ENCODE results near the gene NDUFB11.

NDUFB11 gene

DNA sequence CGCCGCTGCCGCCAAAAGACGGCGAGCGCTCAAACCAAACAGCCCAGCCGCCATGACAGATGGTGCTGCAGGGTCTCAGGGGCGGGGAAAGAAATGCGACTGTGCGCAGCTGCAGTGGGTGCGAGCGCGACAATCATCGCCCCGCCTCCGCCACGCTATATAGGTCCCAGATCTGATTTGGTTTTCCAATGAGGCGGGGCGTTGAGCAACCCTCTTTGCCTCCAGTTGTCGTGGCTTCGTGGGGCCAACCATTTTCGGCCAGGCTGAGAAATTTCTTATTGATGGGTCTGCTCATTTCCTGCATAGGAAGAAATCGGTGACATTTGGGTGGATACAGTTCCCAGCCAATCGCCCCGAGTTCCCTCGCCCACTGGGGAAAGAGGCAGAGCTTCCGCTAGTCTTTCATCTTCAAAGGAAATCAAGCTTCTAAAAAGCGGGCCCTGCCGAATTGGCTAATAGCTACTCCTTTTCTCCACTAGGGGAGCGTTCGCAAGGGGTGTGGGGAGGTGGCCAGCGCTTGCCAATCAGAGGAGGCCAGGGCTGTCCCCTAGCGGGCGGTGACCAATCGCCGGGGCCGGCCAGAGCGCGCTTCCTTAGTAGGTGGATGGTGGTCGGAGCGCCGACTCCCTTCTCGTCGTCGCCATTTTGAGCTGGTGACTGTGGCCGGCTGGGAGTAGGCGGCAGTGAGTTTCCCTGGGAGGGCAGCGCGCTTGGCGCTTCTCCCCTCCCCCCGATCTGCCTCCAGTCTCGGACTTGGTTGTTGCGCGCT is at the start of gene NDUFB11, which contains the start of gene RBM10:
TSS of gene NDUFB11 (minus strand) at position 77 of the 769 bp plus-strand sequence. CDS start at position 54, 23 bp downstream.
TSS of gene RBM10 (plus strand) at position 596 of the 769 bp plus-strand sequence. CDS start 2,261 bp downstream, outside the sequence.
- DNase-seq, result peak; percentile 59

DNA sequence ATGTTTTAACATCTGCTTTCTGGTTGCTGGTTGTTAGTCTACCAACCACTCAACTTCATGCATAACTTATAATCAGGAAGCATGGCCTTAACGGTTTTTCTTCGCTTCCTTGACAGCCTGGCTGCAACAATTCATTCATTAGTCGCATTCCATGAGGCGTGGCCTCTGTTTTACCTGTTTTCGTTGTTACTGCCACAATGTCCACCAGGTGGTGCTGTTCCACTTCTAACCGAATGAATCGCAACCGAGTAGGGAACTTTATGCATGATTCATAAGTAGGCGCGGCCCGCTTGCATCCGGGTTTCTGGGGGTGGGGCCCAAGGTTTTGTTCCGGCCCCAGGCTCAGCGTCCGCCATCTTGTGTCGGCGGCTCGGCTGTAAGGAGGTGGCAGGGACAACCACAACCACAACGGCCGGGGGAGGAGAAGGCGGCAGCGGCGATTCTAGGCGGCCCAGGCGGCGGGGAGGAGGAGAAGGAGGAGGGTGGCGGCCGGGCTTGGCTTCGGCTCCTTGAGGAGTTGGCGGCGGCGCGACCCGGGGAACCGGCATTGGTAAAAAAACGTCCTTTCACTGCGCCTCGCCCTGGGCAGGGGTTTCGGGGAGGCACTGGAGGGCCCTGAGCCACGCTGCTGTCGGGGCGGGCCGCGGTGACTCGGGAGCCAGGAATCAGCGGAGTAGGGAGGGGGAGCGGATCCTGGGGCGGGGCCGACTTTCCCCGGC is 49.1 kb upstream of the NDUFB11 start, which contains the start of gene UBA1:
TSS of gene UBA1 (plus strand) at position 355 of the 719 bp plus-strand sequence. CDS start 4,974 bp downstream, outside the sequence.
- peak; percentile 66 for DNase-seq

GRCh38 chrX:47191806-47192401 is 47.4 kb upstream of the NDUFB11 start:
- no peak for DNase-seq

GRCh38 chrX:47191331-47191730 is 46.8 kb upstream of the NDUFB11 start:
- no peak for DNase-seq

GRCh38 chrX:47190445-47191269 is 46.2 kb upstream of the NDUFB11 start:
- DNase-seq, result peak; percentile 60

GRCh38 chrX:47189906-47190305 is 45.4 kb upstream of the NDUFB11 start:
- no peak for DNase-seq

DNA sequence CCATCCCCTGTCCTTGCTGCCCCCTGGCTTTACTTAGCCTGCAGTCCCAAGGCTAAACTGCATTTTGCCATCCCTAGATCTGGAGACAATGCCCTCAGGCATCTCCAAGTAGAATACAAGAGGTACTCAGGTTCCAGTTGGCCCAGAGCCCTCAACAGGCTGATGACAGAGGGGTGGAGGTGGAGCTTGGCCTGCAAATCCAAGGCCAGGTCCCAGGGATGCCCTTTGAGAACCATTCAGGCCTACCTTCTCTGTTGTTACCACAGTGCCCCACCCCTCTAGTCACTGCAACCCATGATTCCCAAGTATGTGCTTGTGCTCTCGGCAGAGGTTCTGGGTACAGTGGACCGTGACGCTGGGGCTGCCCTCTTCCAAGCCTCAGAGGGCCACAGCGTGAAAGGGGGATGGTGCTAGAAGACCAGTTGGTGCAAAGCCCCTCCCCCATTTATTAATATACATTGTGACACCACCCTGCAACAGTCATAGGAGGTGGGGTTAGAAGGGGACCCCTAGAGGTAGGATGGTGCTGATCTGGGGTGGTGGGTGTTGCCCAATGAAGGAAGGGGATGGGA is 42.7 kb upstream of the NDUFB11 start:
- no peak for DNase-seq

DNA sequence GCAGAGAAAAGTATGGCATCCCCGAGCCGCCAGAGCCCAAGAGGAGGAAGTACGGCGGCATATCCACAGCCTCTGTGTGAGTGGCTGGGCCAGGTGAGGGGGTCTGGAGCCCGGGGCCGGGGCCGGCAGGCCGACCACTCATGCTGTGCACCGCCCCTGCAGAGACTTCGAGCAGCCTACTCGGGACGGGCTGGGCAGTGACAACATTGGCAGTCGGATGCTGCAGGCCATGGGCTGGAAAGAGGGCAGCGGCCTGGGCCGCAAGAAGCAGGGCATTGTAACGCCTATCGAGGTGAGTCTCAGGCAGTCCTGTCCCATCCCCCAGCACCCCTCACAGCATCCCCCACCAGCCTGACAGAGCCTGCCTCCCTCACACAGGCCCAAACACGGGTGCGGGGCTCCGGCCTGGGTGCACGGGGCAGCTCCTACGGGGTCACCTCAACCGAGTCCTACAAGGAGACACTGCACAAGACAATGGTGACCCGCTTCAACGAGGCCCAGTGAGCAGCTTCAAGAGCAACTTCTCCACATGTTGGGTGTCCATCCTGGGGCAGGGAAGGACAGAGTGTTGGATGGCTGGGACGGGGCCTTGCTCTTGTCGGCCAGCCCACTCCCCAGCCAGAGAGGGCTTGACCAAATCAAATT is 41.7 kb upstream of the NDUFB11 start:
- DNase-seq, result no peak

GRCh38 chrX:47185241-47185640 is 40.7 kb upstream of the NDUFB11 start:
- DNase-seq, result no peak

GRCh38 chrX:47184486-47184885 is 40.0 kb upstream of the NDUFB11 start:
- no peak for DNase-seq

DNA sequence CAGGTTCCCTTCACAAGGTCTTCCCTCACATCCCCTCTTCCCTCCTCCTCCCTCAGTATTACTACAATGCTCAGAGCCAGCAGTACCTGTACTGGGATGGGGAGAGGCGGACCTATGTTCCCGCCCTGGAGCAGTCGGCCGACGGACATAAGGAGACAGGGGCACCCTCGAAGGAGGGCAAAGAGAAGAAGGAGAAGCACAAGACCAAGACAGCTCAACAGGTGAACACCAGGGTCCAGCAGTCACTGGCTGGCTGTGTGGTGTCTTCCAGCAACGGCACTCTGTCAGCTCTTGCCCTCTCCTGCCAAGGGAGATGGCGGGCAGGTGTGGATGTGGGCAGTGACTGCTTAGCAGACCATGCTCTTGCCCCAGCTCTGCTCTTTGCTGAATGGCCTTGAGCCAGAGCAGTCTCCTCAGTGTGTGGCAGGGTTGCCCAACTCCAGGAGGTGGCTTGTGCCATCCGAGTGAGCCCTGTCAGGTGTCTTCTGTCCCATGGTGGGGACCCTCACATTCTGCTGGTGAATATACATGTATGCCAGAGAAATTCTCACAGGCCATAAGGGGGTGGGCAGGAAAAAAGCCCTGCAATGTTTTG is 37.7 kb upstream of the NDUFB11 start:
- no peak for DNase-seq

DNA sequence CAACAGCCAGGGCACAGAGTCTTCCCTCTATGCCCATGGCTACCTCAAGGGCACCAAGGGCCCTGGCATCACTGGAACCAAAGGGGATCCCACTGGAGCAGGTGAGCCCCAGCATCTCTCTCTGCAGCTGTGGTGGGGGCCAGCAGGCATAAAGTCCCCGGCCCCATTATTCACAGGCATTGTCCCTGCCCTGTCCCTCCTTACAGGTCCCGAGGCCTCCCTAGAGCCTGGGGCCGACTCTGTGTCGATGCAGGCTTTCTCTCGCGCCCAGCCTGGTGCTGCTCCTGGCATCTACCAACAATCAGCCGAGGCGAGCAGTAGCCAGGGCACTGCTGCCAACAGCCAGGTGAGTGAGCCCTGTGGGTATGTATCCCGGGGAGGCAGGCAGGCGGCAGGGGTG is 36.8 kb upstream of the NDUFB11 start:
- DNase-seq, result no peak

GRCh38 chrX:47180346-47180745 is 35.8 kb upstream of the NDUFB11 start:
- no peak for DNase-seq

DNA sequence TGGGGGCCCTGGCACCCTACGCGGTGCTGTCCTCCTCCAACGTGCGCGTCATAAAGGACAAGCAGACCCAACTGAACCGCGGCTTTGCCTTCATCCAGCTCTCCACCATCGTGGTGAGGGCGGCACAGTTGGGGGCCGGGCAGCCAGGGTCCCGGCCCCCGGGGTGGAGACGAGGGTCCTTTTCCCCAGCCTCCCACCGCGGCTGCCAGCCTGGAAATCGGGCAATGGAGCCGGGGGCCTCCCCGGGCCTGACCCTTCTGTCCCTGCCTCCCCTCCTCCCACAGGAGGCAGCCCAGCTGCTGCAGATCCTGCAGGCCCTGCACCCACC is 35.4 kb upstream of the NDUFB11 start:
- DNase-seq, result no peak

DNA sequence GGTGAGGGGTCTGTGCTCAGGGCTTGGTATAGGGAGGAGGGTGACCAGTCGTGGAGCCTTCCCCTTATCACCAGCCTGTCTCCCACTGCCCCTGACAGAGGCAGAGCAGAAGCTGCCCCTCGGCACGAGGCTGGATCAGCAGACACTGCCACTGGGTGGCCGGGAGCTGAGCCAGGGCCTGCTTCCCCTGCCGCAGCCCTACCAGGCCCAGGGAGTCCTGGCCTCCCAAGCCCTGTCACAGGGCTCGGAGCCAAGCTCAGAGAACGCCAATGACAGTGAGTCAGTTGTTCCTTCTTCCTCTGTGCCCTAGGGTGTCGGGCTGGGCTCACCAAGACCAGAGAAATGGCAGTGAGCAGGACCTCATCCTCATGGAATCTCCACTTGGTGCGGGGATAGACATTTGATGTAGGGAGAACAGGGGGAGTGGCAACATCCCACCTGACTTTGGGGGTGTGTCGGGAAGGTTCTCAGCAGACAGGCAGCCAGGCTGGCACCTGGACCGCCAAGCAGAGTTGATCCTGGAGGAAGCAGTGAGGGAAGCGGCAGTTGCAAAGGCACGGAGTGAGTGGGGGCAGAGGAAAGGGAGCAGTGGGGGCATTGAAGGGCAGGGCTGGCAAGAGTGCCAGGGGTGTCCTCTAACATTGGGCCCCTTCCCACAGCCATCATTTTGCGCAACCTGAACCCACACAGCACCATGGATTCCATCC is 34.9 kb upstream of the NDUFB11 start:
- no peak for DNase-seq

DNA sequence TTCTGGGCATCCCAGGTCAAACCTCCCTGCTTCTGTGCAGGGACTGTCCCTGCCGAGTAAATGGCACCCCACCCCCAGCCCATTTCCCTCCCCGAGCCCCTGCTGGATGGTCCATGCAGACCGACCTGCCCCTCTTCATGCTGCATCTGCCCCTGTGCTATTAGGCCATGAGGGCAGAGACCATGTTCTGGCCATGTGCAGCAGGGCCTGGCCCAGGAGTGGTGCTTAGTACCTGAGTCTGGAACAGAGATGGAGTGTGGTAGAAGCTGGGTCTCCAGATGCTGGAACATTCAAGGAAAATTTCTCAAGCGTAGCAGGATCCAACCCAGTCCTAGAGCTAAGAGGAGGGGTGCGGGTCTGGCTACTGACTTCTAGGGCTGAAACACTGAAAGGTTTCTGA is 33.8 kb upstream of the NDUFB11 start:
- DNase-seq, result no peak

- no peak for DNase-seq
Observed at GRCh38 chrX:47177079-47177478, 32.6 kb upstream of the NDUFB11 start.

GRCh38 chrX:47176101-47176740 is 31.7 kb upstream of the NDUFB11 start:
- no peak for DNase-seq

- no peak for DNase-seq
Observed at GRCh38 chrX:47175588-47175980, 31.1 kb upstream of the NDUFB11 start.

DNA sequence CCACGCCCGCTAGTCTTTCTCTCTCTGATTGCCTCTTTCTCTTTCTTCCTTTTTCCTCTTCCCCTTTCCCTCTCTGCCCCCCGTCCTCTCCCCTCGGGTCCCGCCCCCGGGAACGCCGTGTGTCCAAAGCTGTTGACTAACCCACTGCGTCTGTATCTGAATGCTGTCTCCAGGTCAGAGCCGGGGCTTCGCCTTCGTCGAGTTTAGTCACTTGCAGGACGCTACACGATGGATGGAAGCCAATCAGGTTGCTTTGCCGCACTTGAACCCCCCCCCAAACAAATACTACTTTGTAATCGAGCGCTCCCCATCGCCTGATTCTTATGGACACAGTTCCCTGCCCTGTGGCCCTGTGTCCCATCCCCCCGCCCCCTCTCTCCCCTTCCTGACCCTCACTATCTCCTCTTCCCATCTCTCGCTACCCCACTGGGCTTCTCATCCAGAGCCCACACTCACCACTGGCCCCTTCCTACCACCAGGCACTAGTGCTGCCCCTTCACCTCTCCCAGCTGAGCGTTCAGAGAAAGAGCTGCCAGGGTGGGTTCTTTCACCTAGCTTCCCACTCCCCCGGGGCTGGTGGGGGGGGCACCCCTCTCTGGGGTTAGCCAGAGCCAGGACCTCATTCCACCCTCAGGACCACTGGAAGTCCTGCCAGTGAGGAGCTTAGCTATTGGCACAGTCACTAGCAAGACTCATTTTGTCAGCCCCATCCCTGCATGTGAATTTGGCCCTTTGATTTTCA is 30.5 kb upstream of the NDUFB11 start:
- DNase-seq, result no peak
